SIG-M5 treated with dmso at 0.1 percent for 504 hours (cell line): Measurements from ENCODE around the gene ITSN1.
"Not testable (repeated sequence)": the region's sequence is repeated elsewhere in the genome, so short reads cannot be mapped to it uniquely, and the experiment has no call there.

Experiments used
- DNase-seq: peaks from one replicate; lab custom pipeline; 2025; ENCODE audit not compliant: unreplicated experiment; lab: John Stamatoyannopoulos, UW

Gene ITSN1

GRCh38 chr21:33767236-33767635 is 124.9 kb downstream of the ITSN1 start:
- no peak for DNase-seq

- no peak for DNase-seq
These were observed 125.7 kb downstream of the ITSN1 start for GRCh38 chr21:33767960-33768359.

DNA sequence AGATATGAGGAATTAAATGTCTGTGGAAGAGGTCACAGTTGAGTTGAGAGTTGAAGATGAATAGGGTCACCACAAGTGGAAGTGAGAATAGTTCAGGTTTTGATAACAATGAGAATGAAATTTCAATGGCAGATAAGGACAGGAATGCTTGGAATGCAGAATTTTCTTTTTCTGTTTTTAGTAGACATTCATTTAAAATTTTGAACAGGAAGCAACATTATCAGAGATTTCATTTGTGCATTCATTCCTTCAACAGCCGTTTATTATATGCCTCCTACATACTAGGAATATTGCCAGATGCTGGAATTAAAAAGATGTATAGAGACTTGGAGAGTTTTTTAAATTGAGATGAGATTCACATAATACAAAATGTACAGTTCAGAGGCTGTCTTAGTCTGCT is 126.8 kb downstream of the ITSN1 start:
- DNase-seq, result no peak

DNA sequence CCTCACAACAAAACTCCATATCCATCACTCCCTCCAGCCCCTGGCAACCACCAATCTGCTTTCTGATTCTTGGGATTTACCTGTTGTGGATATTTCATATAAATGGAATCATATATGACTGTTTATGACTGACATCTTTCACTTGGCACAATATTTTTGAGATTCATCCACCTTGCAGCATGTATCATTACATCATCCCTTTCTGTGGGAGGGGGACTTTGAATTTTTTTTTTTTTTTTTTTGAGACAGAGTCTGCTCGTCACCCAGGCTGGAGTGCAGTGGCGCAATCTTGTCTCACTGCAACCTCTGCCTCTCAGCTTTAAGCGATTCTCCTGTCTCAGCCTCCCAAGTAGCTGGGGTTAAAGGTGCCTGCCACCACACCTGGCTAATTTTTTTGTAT is 128.2 kb downstream of the ITSN1 start:
- DNase-seq, result no peak

GRCh38 chr21:33771976-33772375 is 129.7 kb downstream of the ITSN1 start:
- no peak for DNase-seq

GRCh38 chr21:33774551-33774950 is 132.2 kb downstream of the ITSN1 start:
- no peak for DNase-seq

DNA sequence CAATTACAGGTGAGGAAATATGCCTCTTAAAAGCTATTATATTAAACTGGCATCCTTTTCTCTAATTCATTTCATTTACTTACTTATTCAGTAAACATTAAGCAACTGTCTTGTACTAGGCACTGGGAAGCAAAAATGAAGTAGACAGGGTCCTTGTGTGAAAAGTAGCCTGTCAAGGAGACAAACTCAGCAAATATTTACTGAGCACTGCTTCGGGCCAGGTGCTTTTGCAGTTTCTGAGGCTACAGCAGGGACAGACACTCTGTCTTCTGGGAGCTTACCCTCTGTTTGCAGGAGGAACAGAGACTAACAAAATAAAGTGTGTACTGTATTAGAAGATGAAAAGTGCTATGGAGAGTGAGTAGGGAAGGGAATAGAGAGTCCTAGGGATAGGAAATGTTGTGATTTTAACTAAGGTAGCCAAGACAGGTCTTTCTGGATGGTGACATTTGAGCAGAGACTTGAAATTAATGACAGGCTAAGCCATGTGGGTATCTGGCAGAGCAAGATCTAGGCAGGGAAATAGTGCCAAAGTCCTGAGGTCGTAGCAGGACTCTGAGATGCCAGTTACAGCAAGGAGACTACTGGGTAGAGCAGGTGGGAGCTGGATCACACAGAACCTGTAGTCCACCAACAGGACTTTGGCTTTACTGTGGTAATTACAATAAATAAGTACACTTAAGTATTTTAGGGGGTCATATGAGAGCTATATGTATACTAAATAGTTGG is 133.0 kb downstream of the ITSN1 start:
- no peak for DNase-seq

DNA sequence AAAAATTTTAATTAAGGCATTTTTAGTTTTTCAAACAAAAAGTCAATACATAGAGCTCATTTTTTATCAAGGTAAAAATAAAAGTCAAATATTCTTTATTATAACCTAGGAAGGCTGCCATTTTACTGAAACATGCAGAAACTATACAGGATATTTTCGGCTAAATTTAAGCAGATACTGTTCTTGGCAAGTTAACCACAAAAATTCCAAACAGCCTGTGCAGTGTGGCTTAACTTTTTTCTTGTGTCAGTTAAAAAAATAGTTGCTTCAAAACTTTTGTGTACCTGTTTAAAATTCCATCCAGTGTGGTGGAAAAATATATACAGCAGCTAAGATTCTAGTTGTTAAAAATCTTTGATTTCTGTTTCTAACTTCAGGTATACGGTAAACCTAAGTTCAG is 138.3 kb downstream of the ITSN1 start:
- DNase-seq, result no peak

GRCh38 chr21:33781121-33781520 is 138.8 kb downstream of the ITSN1 start:
- no peak for DNase-seq

DNA sequence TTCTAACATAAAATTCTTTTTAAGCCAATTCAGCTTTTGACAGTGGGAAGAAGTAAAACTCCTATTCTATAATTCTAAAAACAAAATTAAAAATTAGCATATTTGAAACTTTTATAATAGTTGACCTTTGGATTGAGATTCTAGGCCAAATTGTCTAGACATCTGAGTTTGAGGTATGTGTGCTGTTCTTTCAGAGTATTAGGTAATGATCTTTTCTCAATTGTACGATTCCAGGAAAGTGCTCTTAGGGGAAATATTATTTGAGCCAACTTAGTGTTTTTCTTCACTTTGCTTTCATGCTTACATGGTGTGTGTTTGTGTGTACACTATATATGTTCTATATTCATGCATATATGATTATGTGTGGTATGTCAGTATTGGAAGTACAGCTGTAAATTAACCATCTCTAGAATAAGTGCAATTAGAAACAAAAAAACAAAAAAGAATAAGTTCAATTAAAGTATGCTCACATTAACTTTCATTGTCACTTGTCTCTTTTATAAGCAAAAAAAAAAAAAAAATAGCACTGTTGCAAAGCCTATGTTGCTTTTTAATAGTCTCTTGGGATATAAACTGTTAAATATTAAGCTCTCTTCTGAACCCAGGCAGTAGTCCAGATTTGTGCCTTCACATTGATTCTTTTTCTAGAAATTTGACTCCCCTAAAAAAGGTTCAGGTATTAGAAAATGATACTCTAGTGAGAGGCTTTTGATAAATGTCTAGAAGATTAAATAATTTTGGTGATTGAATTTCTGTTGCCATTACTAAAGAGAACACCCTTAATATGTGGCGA is 141.1 kb downstream of the ITSN1 start:
- DNase-seq, result no peak

DNA sequence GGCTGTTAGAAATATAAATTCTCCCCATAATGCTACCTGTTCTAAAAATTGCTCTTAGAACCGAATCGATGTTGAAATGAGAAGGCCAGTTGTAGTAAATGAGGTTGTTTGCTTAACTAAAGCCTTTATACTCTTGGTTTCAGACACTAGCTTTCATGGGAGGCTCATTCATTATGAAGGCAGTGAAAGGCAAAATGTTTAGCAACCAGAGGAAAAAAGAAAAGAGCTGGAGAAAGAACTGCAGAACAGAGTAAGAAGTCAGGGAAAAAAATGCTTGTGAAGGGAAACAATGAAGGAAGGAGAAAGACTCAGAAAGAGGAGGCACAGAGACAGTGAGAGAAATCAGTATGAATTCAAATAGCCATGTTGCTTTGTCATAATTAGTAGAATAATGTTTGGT is 145.1 kb downstream of the ITSN1 start:
- DNase-seq, result no peak

GRCh38 chr21:33788438-33788837 is 146.1 kb downstream of the ITSN1 start:
- DNase-seq, result not testable (repeated sequence)

DNA sequence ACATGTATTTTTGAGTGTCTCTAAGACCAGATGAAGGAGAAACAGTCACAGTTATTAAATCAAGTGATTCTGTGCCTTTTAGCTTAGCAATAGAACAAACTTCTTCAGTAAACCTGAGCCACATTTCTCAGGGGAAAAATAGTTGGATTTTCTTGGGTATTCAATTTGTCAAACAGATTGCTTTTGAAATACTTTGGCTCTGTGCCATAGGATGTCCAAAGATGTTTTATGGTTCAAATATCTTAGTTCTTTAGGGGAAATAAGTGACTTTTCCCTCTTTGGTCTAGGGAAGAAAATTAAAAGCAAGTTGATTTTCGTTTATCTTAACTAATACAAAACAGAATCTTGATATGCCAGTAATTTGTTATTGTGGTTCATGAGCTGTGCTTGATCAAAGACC is 147.4 kb downstream of the ITSN1 start:
- DNase-seq, result no peak

- no peak for DNase-seq
These were observed 148.8 kb downstream of the ITSN1 start for GRCh38 chr21:33791073-33791472.

DNA sequence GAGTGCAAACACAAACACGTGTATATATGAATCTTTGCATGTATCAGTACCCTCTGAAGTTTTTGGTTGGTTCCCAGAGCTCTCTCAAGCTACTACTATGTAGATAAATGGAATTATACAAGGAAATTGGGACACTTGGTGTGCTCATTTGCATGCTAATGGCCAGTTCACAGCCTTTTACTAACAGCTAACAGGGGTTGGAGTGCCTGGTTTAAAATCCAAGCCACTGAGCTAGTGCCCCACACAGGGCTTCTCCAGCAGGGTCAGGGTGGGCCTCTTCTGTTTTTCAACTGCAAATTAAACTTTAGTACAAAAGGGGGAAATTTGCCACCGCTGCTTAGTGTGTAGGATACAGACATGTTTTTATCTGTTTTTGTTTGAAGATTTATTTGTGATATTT is 152.3 kb downstream of the ITSN1 start:
- DNase-seq, result no peak

- no peak for DNase-seq
These were observed 155.3 kb downstream of the ITSN1 start for GRCh38 chr21:33797565-33797964.

- DNase-seq, result no peak
These were observed 157.2 kb downstream of the ITSN1 start for GRCh38 chr21:33799378-33800090.

DNA sequence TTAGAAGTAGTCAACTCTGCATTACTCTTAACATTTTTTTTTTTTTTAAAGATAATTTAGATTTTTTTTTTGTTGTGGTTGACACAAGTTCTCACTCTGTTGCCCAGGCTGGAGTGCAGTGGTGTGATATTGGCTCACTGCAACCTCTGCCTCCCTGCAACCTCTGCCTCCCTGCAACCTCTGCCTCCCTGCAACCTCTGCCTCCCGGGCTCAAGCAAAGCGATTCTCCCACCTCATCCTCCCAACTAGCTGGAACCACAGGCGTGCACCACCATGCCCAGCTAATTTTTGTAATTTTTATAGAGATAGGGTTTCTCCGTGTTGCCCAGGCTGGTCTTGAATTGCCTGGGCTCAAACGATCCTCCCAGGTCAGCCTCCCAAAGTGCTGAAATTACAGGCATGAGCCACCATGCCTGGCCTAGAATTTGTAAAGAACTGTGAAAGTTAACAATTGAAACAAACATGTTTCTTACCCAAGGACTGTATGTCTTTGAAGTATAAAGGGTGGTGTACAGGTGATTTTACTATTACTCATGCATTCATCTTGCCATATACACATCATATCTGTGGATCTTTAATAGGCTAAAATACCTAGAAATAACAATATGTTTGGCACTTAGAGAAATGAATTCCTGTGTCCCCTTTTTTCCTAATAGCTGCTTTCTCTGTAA is 158.6 kb downstream of the ITSN1 start:
- DNase-seq, result no peak

- DNase-seq, result peak; percentile 66
These were observed 159.4 kb downstream of the ITSN1 start for GRCh38 chr21:33801424-33802405.

DNA sequence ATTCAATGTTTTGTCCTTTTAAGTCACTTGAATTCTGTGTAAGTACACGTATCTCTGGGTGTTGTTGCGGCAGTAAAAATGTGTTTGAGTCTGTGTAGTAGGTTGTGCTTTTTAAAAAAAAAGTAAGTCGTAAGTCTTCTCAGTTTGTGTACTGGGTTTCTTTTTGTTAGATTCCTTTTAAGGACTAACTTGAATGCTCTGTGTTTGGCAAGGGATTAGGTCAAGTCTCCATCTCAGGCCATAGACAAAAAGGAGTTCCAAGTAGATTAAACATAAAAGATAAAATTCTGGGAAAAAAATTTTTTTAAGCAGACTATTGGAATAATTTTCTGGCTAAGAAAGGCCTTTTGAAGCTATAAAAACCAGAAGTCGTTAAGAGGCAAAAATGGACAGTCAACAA is 160.2 kb downstream of the ITSN1 start:
- DNase-seq, result no peak
